Caco-2 (cell line): ENCODE data around the gene CFAP54. TPM values are rescaled to one million over a fixed set of nuclear protein-coding genes. Genes with fewer than 3 reads are reported as not detected.

Source experiments
- BruUV-seq: library from RNA; stranded (reverse); fragments of 400-500 nt; replicated peaks from 2 replicates; lab custom pipeline; 2021; lab: Mats Ljungman, UMichigan
- CTCF ChIA-PET: fragments of 300-600 bp; sonication (Branson Sonifier 250); formaldehyde crosslinking; loops from one replicate; lab custom pipeline; 2022; ENCODE audit warnings: antibody characterized with exemption; lab: Charles Lee
- POLR2A ChIA-PET: fragments of 300-600 bp; sonication (Branson Sonifier 250); formaldehyde crosslinking; loops from one replicate; lab custom pipeline; 2022; ENCODE audit warnings: antibody characterized with exemption; lab: Charles Lee
- DNase-seq, 2 experiments: peaks; one replicate each; pipeline versions ENCODE4 v3.0.0 to v3.0.0-alpha.2; 2020 to 2022
- H3K27me3 ChIP-seq: replicated peaks from 2 replicates; pipeline ENCODE4 v1.6.0; 2011; ENCODE audit warnings: low read length; ENCODE audit not compliant: control insufficient read depth, insufficient read depth
- H3K36me3 ChIP-seq: 2 replicates; pipeline ENCODE4 v1.5.1; 2011; ENCODE audit warnings: low read length; ENCODE audit not compliant: control insufficient read depth, insufficient read depth
- H3K4me1 ChIP-seq: fragments of 250-450 bp; sonication (Bioruptor Pico); 2 replicates; pipeline ENCODE4 v1.5.1; 2020; ENCODE audit warnings: mild to moderate bottlenecking
- H3K4me3 ChIP-seq: 2 replicates; pipeline ENCODE4 v1.5.1; 2011; ENCODE audit warnings: low read depth, mild to moderate bottlenecking, control low read depth, low read length
- H3K9me3 ChIP-seq: fragments of 250-450 bp; sonication (Bioruptor Pico); 2 replicates; pipeline ENCODE4 v1.5.1; 2020; ENCODE audit warnings: mild to moderate bottlenecking, moderate library complexity
- H3K27ac Mint-ChIP-seq: one replicate; pipeline ENCODE4 v1.8.0; 2022; ENCODE audit warnings: mixed read lengths; ENCODE audit not compliant: unreplicated experiment
- H3K27me3 Mint-ChIP-seq: one replicate; pipeline ENCODE4 v1.8.0; 2022; ENCODE audit warnings: mixed read lengths; ENCODE audit not compliant: insufficient read depth, unreplicated experiment
- H3K36me3 Mint-ChIP-seq: one replicate; pipeline ENCODE4 v1.8.0; 2022; ENCODE audit warnings: mild to moderate bottlenecking, mixed read lengths; ENCODE audit not compliant: insufficient read depth, unreplicated experiment
- H3K4me1 Mint-ChIP-seq: one replicate; pipeline ENCODE4 v1.8.0; 2022; ENCODE audit warnings: low read depth, mixed read lengths; ENCODE audit not compliant: unreplicated experiment
- H3K4me3 Mint-ChIP-seq: one replicate; pipeline ENCODE4 v1.8.0; 2022; ENCODE audit warnings: mild to moderate bottlenecking, moderate library complexity, mixed read lengths; ENCODE audit not compliant: unreplicated experiment
- H3K9me3 Mint-ChIP-seq: one replicate; pipeline ENCODE4 v1.8.0; 2022; ENCODE audit warnings: mixed read lengths; ENCODE audit not compliant: unreplicated experiment
- CTCF ChIP-seq, 2 experiments: fragments of 200-600 bp in 1 of 2; IDR thresholded peaks; 1 replicate in 1 of 2; 2 replicates in 1 of 2; pipeline versions ENCODE4 v1.5.1 to v1.8.0; 2011 to 2022; ENCODE audit warnings: antibody characterized with exemption in 1 of 2, control low read depth in 1 of 2, inconsistent platforms in 1 of 2, low read depth in 1 of 2, low read length in 1 of 2, mild to moderate bottlenecking in 1 of 2, moderate library complexity in 1 of 2; ENCODE audit not compliant: insufficient read depth in 1 of 2, severe bottlenecking in 1 of 2, unreplicated experiment in 1 of 2
- intact Hi-C: fragments of 100-400 bp; cut with micrococcal nuclease; formaldehyde crosslinking; loops from one replicate; pipeline ENCODE4 v1.10.0; 2022; ENCODE audit not compliant: unreplicated experiment
- total RNA-seq: library from RNA; stranded (reverse); gene quantifications from 2 replicates; pipeline ENCODE4 v1.2.3, GENCODE V29; 2022

Gene CFAP54
- total RNA-seq, 1 experiment from 2014 or later, result 0.14 TPM

- DNase-seq, result no peak
- intact Hi-C loops, result no loop called here
- Mint-ChIP-seq H3K4me3 (no peak overlapping the region), H3K4me1 (no peaks in the 10 kb centered on the region), H3K27ac (no peak overlapping the region), H3K27me3 (no peaks in the 10 kb centered on the region), H3K36me3 (no peaks in the 10 kb centered on the region), H3K9me3 (no peaks in the 10 kb centered on the region)
- ChIA-PET CTCF (no interaction called here), POLR2A (no interaction called here)
- H3K4me1 ChIP-seq, result no peaks in the 10 kb centered on the region
- no TSS peak for BruUV-seq
- 0 out of 2 replicates have a peak, but pooled peaks cover 2% of the 10 kb centered on the region for H3K9me3 ChIP-seq
- H3K4me3 ChIP-seq, result no peak overlapping the region
- H3K36me3 ChIP-seq, result no peaks in the 10 kb centered on the region
- no peak for TF ChIP-seq CTCF (IDR thresholded peaks at IDR 0.05; ENCODE audit: insufficient read depth in 1 of 2, low read depth in 1 of 2, low read length in 1 of 2, severe bottlenecking in 1 of 2, unreplicated experiment in 1 of 2)
- no peaks in the 10 kb centered on the region for H3K27me3 ChIP-seq
These were observed 342.0 kb downstream of the CFAP54 start for GRCh38 chr12:96831346-96831745.

- TF ChIP-seq CTCF (IDR thresholded peaks at IDR 0.05; ENCODE audit: insufficient read depth in 1 of 2, low read depth in 1 of 2, low read length in 1 of 2, severe bottlenecking in 1 of 2, unreplicated experiment in 1 of 2), result no peak
- POLR2A ChIA-PET, result no interaction called here
- H3K9me3 ChIP-seq, result no peaks in the 10 kb centered on the region
- Mint-ChIP-seq H3K4me3 (no peak overlapping the region), H3K36me3 (no peaks in the 10 kb centered on the region), H3K4me1 (no peaks in the 10 kb centered on the region), H3K9me3 (no peaks in the 10 kb centered on the region), H3K27me3 (no peaks in the 10 kb centered on the region), H3K27ac (no peak overlapping the region)
- no peak overlapping the region for H3K4me3 ChIP-seq
- intact Hi-C loops, result loop anchor here (1.0 kb wide), 1 partner anchor 10 kb away; no protein-coding TSS in a partner anchor
- no peak for DNase-seq
- H3K4me1 ChIP-seq, result no peaks in the 10 kb centered on the region
- CTCF ChIA-PET, result no interaction called here
- no peaks in the 10 kb centered on the region for H3K36me3 ChIP-seq
- no TSS peak for BruUV-seq
- H3K27me3 ChIP-seq, result no peaks in the 10 kb centered on the region
These were observed 356.9 kb downstream of the CFAP54 start for GRCh38 chr12:96846293-96846692.

DNA sequence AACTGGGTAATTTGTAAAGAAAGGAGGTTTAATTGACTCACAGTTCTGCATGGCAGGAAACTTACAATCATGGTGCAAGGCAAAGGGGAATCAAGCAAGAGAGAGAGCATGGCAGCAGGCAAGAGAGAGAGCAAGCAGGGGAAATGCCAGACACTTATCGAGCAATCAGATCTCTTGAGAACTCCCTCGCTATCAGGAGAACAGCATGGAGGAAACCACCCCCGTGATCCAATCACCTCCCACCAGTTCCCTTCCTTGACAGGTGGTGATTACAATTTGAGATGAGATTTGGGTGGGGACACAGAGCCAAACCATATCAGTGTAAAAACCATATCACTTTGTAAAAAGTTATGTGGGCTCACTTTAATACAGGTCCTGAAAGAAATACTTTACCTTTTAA lies 361.3 kb downstream of the CFAP54 start:
- no peaks in the 10 kb centered on the region for H3K9me3 Mint-ChIP-seq
- H3K27me3 ChIP-seq, result no peaks in the 10 kb centered on the region
- intact Hi-C loops, result no loop called here
- no peak for TF ChIP-seq CTCF (IDR thresholded peaks at IDR 0.05; ENCODE audit: insufficient read depth in 1 of 2, low read depth in 1 of 2, low read length in 1 of 2, severe bottlenecking in 1 of 2, unreplicated experiment in 1 of 2)
- POLR2A ChIA-PET, result no interaction called here
- no peak overlapping the region for H3K4me3 Mint-ChIP-seq
- H3K4me1 ChIP-seq, result no peaks in the 10 kb centered on the region
- H3K4me1 Mint-ChIP-seq, result no peaks in the 10 kb centered on the region
- H3K36me3 ChIP-seq, result no peaks in the 10 kb centered on the region
- H3K27ac Mint-ChIP-seq, result no peak overlapping the region
- no peak for DNase-seq
- BruUV-seq, result no TSS peak
- H3K27me3 Mint-ChIP-seq, result no peaks in the 10 kb centered on the region
- peaks cover 6% of the 10 kb centered on the region; the same call in 1 of the 2 replicates for H3K9me3 ChIP-seq
- CTCF ChIA-PET, result no interaction called here
- H3K36me3 Mint-ChIP-seq, result no peaks in the 10 kb centered on the region
- H3K4me3 ChIP-seq, result no peak overlapping the region
